Parathyroid adenoma (tissue), 2 donors: Measurements from ENCODE around the gene FXYD2.

ENCODE experiments used
- H2AFZ ChIP-seq: fragments of 300-600 bp; sonication (generic); one replicate; pipeline ENCODE4 v1.7.0; 2017; ENCODE audit warnings: antibody characterized with exemption, mild to moderate bottlenecking
- H3K27ac ChIP-seq: fragments of 300-600 bp; sonication (generic); one replicate; pipeline ENCODE4 v1.7.0; 2017
- H3K27me3 ChIP-seq: fragments of 300-600 bp; sonication (generic); one replicate; pipeline ENCODE4 v1.7.0; 2017; ENCODE audit warnings: low read length; ENCODE audit not compliant: control insufficient read depth, insufficient read depth
- H3K36me3 ChIP-seq: fragments of 300-600 bp; sonication (generic); one replicate; pipeline ENCODE4 v1.7.0; 2017; ENCODE audit warnings: low read length; ENCODE audit not compliant: control insufficient read depth, insufficient read depth
- H3K4me1 ChIP-seq: fragments of 300-600 bp; sonication (generic); one replicate; pipeline ENCODE4 v1.7.0; 2017; ENCODE audit warnings: control low read depth
- H3K4me2 ChIP-seq: fragments of 300-600 bp; sonication (generic); one replicate; pipeline ENCODE4 v1.7.0; 2017; ENCODE audit warnings: low read length
- H3K4me3 ChIP-seq: fragments of 300-600 bp; sonication (generic); one replicate; pipeline ENCODE4 v1.7.0; 2017; ENCODE audit warnings: low read depth, low read length
- H3K79me2 ChIP-seq: fragments of 300-600 bp; sonication (generic); one replicate; pipeline ENCODE4 v1.7.0; 2017; ENCODE audit warnings: control low read depth
- H3K9ac ChIP-seq: fragments of 300-600 bp; sonication (generic); one replicate; pipeline ENCODE4 v1.7.0; 2017; ENCODE audit warnings: mild to moderate bottlenecking
- H3K9me3 ChIP-seq: fragments of 300-600 bp; sonication (generic); one replicate; pipeline ENCODE4 v1.7.0; 2017; ENCODE audit warnings: low read length; ENCODE audit not compliant: control insufficient read depth
- CTCF ChIP-seq: fragments of 300-600 bp; sonication (generic); IDR thresholded peaks from one replicate; pipeline ENCODE4 v1.7.0; 2017; ENCODE audit warnings: antibody characterized with exemption, mild to moderate bottlenecking
- donor health status: primary hyperparathyroidism.

FXYD2 gene

GRCh38 chr11:117824571-117825537 lies at the start of gene FXYD2:
Gene FXYD2, minus strand, starts transcription at chr11:117824744. Its CDS starts 66 bp downstream, at chr11:117824678.
- H3K4me1 ChIP-seq = no peaks in the 10 kb centered on the region
- no peak within 1 kb of the TSS for H3K27ac ChIP-seq

GRCh38 chr11:117873828-117874125 lies 49.2 kb upstream of the FXYD2 start:
- H3K4me1 ChIP-seq = no peaks in the 10 kb centered on the region
- no peaks in the 10 kb centered on the region for H3K36me3 ChIP-seq
- no peaks in the 10 kb centered on the region for H3K27me3 ChIP-seq
- H3K79me2 ChIP-seq = no peaks in the 10 kb centered on the region
- TF ChIP-seq CTCF = no peak
- no peak overlapping the region for H3K27ac ChIP-seq
- no peak overlapping the region for H3K4me2 ChIP-seq
- no peak overlapping the region for H3K9ac ChIP-seq
- no peaks in the 10 kb centered on the region for H3K9me3 ChIP-seq
- no peak overlapping the region for H2AFZ ChIP-seq
- H3K4me3 ChIP-seq = no peak overlapping the region

More at GRCh38 chr11:117824571-117825537, at the start of gene FXYD2:
- no peak within 1 kb of the TSS for H2AFZ ChIP-seq
- H3K27me3 ChIP-seq = no peaks in the 10 kb centered on the region
- no peak within 1 kb of the TSS for H3K4me2 ChIP-seq
- TF ChIP-seq CTCF = no peak
- H3K9me3 ChIP-seq = no peaks in the 10 kb centered on the region
- no peaks in the 10 kb centered on the region for H3K36me3 ChIP-seq
- H3K4me3 ChIP-seq = no peak within 1 kb of the TSS
- no peak within 1 kb of the TSS for H3K9ac ChIP-seq
- no peaks in the 10 kb centered on the region for H3K79me2 ChIP-seq

- H3K27me3 ChIP-seq = no peaks in the 10 kb centered on the region
- no peak overlapping the region for H3K4me3 ChIP-seq
- H3K9ac ChIP-seq = no peak overlapping the region
- H3K9me3 ChIP-seq = no peaks in the 10 kb centered on the region
- no peak overlapping the region for H3K4me2 ChIP-seq
- H3K79me2 ChIP-seq = no peaks in the 10 kb centered on the region
- H3K4me1 ChIP-seq = no peaks in the 10 kb centered on the region
- no peak for TF ChIP-seq CTCF
- H3K27ac ChIP-seq = no peak overlapping the region
- H2AFZ ChIP-seq = no peak overlapping the region
- H3K36me3 ChIP-seq = no peaks in the 10 kb centered on the region
Measured at GRCh38 chr11:117872975-117873827, 48.7 kb upstream of the FXYD2 start.

- no peaks in the 10 kb centered on the region for H3K9me3 ChIP-seq
- H3K27me3 ChIP-seq = no peaks in the 10 kb centered on the region
- H3K9ac ChIP-seq = no peak overlapping the region
- TF ChIP-seq CTCF = no peak
- no peak overlapping the region for H3K4me2 ChIP-seq
- no peak overlapping the region for H3K4me3 ChIP-seq
- H3K36me3 ChIP-seq = no peaks in the 10 kb centered on the region
- H3K4me1 ChIP-seq = no peaks in the 10 kb centered on the region
- no peaks in the 10 kb centered on the region for H3K79me2 ChIP-seq
- no peak overlapping the region for H2AFZ ChIP-seq
- H3K27ac ChIP-seq = no peak overlapping the region
Measured at GRCh38 chr11:117872420-117872961, 47.9 kb upstream of the FXYD2 start.
